GM19035 (cell line): ENCODE data around the gene RBFOX1.

ENCODE experiments used
- ATAC-seq: cut with Tn5 transposase; IDR thresholded peaks from one replicate; pipeline ENCODE4 v1.9.1; 2021; ENCODE audit not compliant: unreplicated experiment

Gene RBFOX1

GRCh38 chr16:7408700-7409365 lies 76.2 kb downstream of the RBFOX1 start:
- ATAC-seq, result no peak

GRCh38 chr16:7419441-7419840 lies 86.8 kb downstream of the RBFOX1 start:
- no peak for ATAC-seq

- ATAC-seq, result no peak
Observed at GRCh38 chr16:7420079-7420478, 87.4 kb downstream of the RBFOX1 start.

GRCh38 chr16:7420843-7421242 lies 88.2 kb downstream of the RBFOX1 start:
- no peak for ATAC-seq

GRCh38 chr16:7421578-7421977 lies 88.9 kb downstream of the RBFOX1 start:
- no peak for ATAC-seq

GRCh38 chr16:7422036-7422888 lies 89.6 kb downstream of the RBFOX1 start:
- no peak for ATAC-seq

GRCh38 chr16:7423434-7424044 lies 90.9 kb downstream of the RBFOX1 start:
- no peak for ATAC-seq

- no peak for ATAC-seq
Observed at GRCh38 chr16:7426161-7426560, 93.5 kb downstream of the RBFOX1 start.

GRCh38 chr16:7431723-7432122 lies 99.1 kb downstream of the RBFOX1 start:
- ATAC-seq, result no peak

GRCh38 chr16:7436306-7436705 lies 103.7 kb downstream of the RBFOX1 start:
- no peak for ATAC-seq

GRCh38 chr16:7437135-7437804 lies 104.6 kb downstream of the RBFOX1 start:
- no peak for ATAC-seq

GRCh38 chr16:7437843-7438242 lies 105.2 kb downstream of the RBFOX1 start:
- ATAC-seq, result no peak

GRCh38 chr16:7438601-7439000 lies 106.0 kb downstream of the RBFOX1 start:
- ATAC-seq, result no peak

GRCh38 chr16:7439518-7439917 lies 106.9 kb downstream of the RBFOX1 start:
- ATAC-seq, result no peak

- no peak for ATAC-seq
Observed at GRCh38 chr16:7440886-7441400, 108.3 kb downstream of the RBFOX1 start.

GRCh38 chr16:7442050-7442449 lies 109.4 kb downstream of the RBFOX1 start:
- ATAC-seq, result no peak

- ATAC-seq, result no peak
Observed at GRCh38 chr16:7443142-7443541, 110.5 kb downstream of the RBFOX1 start.

- no peak for ATAC-seq
Observed at GRCh38 chr16:7443648-7444365, 111.2 kb downstream of the RBFOX1 start.

- ATAC-seq, result no peak
Observed at GRCh38 chr16:7449306-7449705, 116.7 kb downstream of the RBFOX1 start.

GRCh38 chr16:7449808-7450207 lies 117.2 kb downstream of the RBFOX1 start:
- ATAC-seq, result no peak

GRCh38 chr16:7450440-7450839 lies 117.8 kb downstream of the RBFOX1 start:
- ATAC-seq, result no peak
